Measurements from ENCODE around the gene CHMP2B. TPM values are rescaled to one million over a fixed set of nuclear protein-coding genes. Genes with fewer than 3 reads are reported as not detected.
A peak's percentile ranks its signal among the peaks of the same experiment; 100 is the strongest.

Gene CHMP2B
- total RNA-seq, 1 experiment from 2014 or later = 49.4 TPM

GRCh38 chr3:87225659-87226058, 1.4 kb upstream of the CHMP2B start:
- TF ChIP-seq, protein P1, sequence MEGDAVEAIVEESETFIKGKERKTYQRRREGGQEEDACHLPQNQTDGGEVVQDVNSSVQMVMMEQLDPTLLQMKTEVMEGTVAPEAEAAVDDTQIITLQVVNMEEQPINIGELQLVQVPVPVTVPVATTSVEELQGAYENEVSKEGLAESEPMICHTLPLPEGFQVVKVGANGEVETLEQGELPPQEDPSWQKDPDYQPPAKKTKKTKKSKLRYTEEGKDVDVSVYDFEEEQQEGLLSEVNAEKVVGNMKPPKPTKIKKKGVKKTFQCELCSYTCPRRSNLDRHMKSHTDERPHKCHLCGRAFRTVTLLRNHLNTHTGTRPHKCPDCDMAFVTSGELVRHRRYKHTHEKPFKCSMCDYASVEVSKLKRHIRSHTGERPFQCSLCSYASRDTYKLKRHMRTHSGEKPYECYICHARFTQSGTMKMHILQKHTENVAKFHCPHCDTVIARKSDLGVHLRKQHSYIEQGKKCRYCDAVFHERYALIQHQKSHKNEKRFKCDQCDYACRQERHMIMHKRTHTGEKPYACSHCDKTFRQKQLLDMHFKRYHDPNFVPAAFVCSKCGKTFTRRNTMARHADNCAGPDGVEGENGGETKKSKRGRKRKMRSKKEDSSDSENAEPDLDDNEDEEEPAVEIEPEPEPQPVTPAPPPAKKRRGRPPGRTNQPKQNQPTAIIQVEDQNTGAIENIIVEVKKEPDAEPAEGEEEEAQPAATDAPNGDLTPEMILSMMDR (conservative IDR thresholded peaks at IDR 0.05; ENCODE audit: low read depth, low read length) = no peak
- TF ChIP-seq EZH2 (IDR thresholded peaks at IDR 0.05; ENCODE audit: low read length, unreplicated experiment) (no peak), EZH2phosphoT487 (IDR thresholded peaks at IDR 0.05; ENCODE audit: borderline replicate concordance, low read length) (no peak)
- Histone ChIP-seq H3K36me3 (ENCODE audit: low read depth, low read length) (no peaks in the 10 kb centered on the region), H3K9me3 (ENCODE audit: low read length) (no peaks in the 10 kb centered on the region), H3K4me3 (ENCODE audit: low read length) (peak overlapping the region; percentile 87), H3K9ac (ENCODE audit: low read length) (no peak overlapping the region), H3K4me2 (ENCODE audit: low read length) (peak overlapping the region; percentile 89), H3K9me2 (replicated peaks; ENCODE audit: low read length) (no peaks in the 10 kb centered on the region), H3K27me3 (ENCODE audit: low read length) (no peaks in the 10 kb centered on the region), H3K4me1 (ENCODE audit: insufficient read depth, low read length) (peaks cover 31% of the 10 kb centered on the region; the same call in 1 of the 2 replicates), H3K79me2 (ENCODE audit: low read length) (peaks cover 43% of the 10 kb centered on the region), H4K20me1 (ENCODE audit: low read length) (peaks cover 30% of the 10 kb centered on the region), H2AFZ (ENCODE audit: low read length) (peak overlapping the region; percentile 3; the same call in 1 of the 2 replicates), H3F3A (ENCODE audit: low read length, unreplicated experiment) (no peaks in the 10 kb centered on the region), H3K27ac (ENCODE audit: low read length) (no peak overlapping the region)
- POLR2A ChIA-PET (ENCODE audit: unreplicated experiment) = no interaction called here
- BruUV-seq (replicated peaks) = no TSS peak
- CTCF ChIA-PET = no interaction called here
- intact Hi-C loops (cut with micrococcal nuclease) = no loop called here
- ATAC-seq (no peak), DNase-seq (no peak)

- TF ChIP-seq, protein P1 (conservative IDR thresholded peaks at IDR 0.05; ENCODE audit: low read depth, low read length) = no peak
- no peak for TF ChIP-seq EZH2 (IDR thresholded peaks at IDR 0.05; ENCODE audit: low read length, unreplicated experiment)
- no peak for TF ChIP-seq EZH2phosphoT487 (IDR thresholded peaks at IDR 0.05; ENCODE audit: borderline replicate concordance, low read length)
- H3K4me1 ChIP-seq (ENCODE audit: insufficient read depth, low read length) = peaks cover 25% of the 10 kb centered on the region; the same call in 1 of the 2 replicates
- no peaks in the 10 kb centered on the region for H3K9me3 ChIP-seq (ENCODE audit: low read length)
- intact Hi-C loops (cut with micrococcal nuclease) = loop anchor here (1.0 kb wide), 3 partner anchors 21 to 106 kb away; no protein-coding TSS in a partner anchor
- H3K4me2 ChIP-seq (ENCODE audit: low read length) = peak overlapping the region; percentile 89
- no peaks in the 10 kb centered on the region for H3K9me2 ChIP-seq (replicated peaks; ENCODE audit: low read length)
- CTCF ChIA-PET = no interaction called here
- POLR2A ChIA-PET (ENCODE audit: unreplicated experiment) = interaction anchor here (0.6 kb wide), 1 partner anchor 32 kb away, joined by 6 read pairs; no protein-coding TSS in a partner anchor
- no peaks in the 10 kb centered on the region for H3K27me3 ChIP-seq (ENCODE audit: low read length)
- peak overlapping the region; percentile 91 for H2AFZ ChIP-seq (ENCODE audit: low read length)
- H4K20me1 ChIP-seq (ENCODE audit: low read length) = peaks cover 34% of the 10 kb centered on the region
- H3K9ac ChIP-seq (ENCODE audit: low read length) = peak overlapping the region; percentile 95
- H3K27ac ChIP-seq (ENCODE audit: low read length) = peak overlapping the region; percentile 90
- H3K79me2 ChIP-seq (ENCODE audit: low read length) = peaks cover 64% of the 10 kb centered on the region
- no peaks in the 10 kb centered on the region for H3F3A ChIP-seq (ENCODE audit: low read length, unreplicated experiment)
- BruUV-seq (replicated peaks) = no TSS peak
- H3K36me3 ChIP-seq (ENCODE audit: low read depth, low read length) = peaks cover 16% of the 10 kb centered on the region
- ATAC-seq = peak; percentile 6
- H3K4me3 ChIP-seq (ENCODE audit: low read length) = peak overlapping the region; percentile 87
- no peak for DNase-seq
These were observed 681 bp downstream of the CHMP2B start for GRCh38 chr3:87227835-87228144.

DNA sequence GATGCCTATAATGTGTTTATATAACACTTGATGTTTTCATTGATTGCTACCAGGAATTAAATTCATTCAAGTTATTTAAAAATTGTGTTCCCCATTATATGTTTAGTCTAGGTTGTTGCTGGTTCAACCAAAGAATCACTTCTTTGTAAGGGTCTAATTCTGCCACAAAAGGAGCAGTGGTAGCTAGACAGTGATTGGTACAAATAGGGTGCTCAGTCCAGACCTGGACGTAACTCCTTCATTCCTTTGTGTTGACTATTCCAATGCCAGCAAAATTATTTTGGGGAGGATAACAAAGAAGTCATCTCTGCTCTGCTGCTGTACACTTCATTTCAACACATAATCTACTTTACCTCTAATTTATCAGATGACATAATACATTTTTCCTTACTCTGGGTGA, 1.2 kb downstream of the CHMP2B start:
- no peaks in the 10 kb centered on the region for H3K9me2 ChIP-seq (replicated peaks; ENCODE audit: low read length)
- peak overlapping the region; percentile 89 for H3K4me2 ChIP-seq (ENCODE audit: low read length)
- H3K4me3 ChIP-seq (ENCODE audit: low read length) = peak overlapping the region; percentile 87
- peaks cover 70% of the 10 kb centered on the region for H3K79me2 ChIP-seq (ENCODE audit: low read length)
- no peaks in the 10 kb centered on the region for H3K27me3 ChIP-seq (ENCODE audit: low read length)
- no peaks in the 10 kb centered on the region for H3F3A ChIP-seq (ENCODE audit: low read length, unreplicated experiment)
- TF ChIP-seq EZH2phosphoT487 (IDR thresholded peaks at IDR 0.05; ENCODE audit: borderline replicate concordance, low read length) (no peak), EZH2 (IDR thresholded peaks at IDR 0.05; ENCODE audit: low read length, unreplicated experiment) (no peak)
- TF ChIP-seq, protein P1 (conservative IDR thresholded peaks at IDR 0.05; ENCODE audit: low read depth, low read length) = no peak
- intact Hi-C loops (cut with micrococcal nuclease) = no loop called here
- H2AFZ ChIP-seq (ENCODE audit: low read length) = no peak overlapping the region
- H3K36me3 ChIP-seq (ENCODE audit: low read depth, low read length) = peaks cover 17% of the 10 kb centered on the region
- DNase-seq = peak; percentile 68
- ATAC-seq = peak; percentile 37
- H3K27ac ChIP-seq (ENCODE audit: low read length) = peak overlapping the region; percentile 90
- ChIA-PET CTCF (interaction anchor here (0.6 kb wide), 1 partner anchor 144 kb away, joined by 6 read pairs; no protein-coding TSS in a partner anchor), POLR2A (ENCODE audit: unreplicated experiment) (interaction anchor here (0.6 kb wide), 1 partner anchor 31 kb away, joined by 6 read pairs; no protein-coding TSS in a partner anchor)
- peaks cover 25% of the 10 kb centered on the region; the same call in 1 of the 2 replicates for H3K4me1 ChIP-seq (ENCODE audit: insufficient read depth, low read length)
- TSS peak; percentile 36 for BruUV-seq (replicated peaks)
- peaks cover 34% of the 10 kb centered on the region for H4K20me1 ChIP-seq (ENCODE audit: low read length)
- peak overlapping the region; percentile 95 for H3K9ac ChIP-seq (ENCODE audit: low read length)
- H3K9me3 ChIP-seq (ENCODE audit: low read length) = no peaks in the 10 kb centered on the region

All from PC-3 (cell line).